ENCODE measurements around the gene MT1F. TPM values are rescaled to one million over a fixed set of nuclear protein-coding genes. Genes with fewer than 3 reads are reported as not detected.

MT1F gene
- total RNA-seq, 1 donor from 2014 or later, result not detected

DNA sequence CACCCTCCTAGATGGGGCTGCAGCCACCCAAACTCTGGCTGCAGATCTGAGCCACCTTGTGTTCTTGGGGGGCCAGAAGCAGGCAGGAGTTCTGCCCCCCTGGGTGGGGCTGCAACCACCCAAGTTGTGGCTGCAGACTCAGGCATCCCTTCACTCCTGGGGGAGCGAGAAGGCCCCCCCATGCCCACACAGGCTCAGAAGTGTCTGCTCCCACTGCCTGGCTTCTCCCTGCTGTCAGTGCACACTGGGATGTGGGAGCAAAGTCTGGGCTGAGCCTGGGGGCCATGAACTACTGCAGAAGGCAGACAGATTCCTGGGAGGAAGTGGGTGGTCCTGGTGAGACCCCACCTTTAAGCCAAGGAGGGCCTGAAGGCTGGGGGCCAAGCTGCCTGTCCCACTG, 37.5 kb downstream of the MT1F start:
- Histone ChIP-seq H3K79me2 (ENCODE audit: low read depth) (no peaks in the 10 kb centered on the region), H3K9me3 (ENCODE audit: low read depth) (no peaks in the 10 kb centered on the region), H3K4me1 (no peaks in the 10 kb centered on the region), H3K36me3 (no peaks in the 10 kb centered on the region), H4K20me1 (ENCODE audit: low read depth) (no peaks in the 10 kb centered on the region), H3F3A (ENCODE audit: low read depth) (no peaks in the 10 kb centered on the region), H3K4me2 (no peak overlapping the region), H3K27me3 (no peaks in the 10 kb centered on the region), H3K4me3 (no peak overlapping the region), H3K9ac (no peak overlapping the region), H2AFZ (replicated peaks) (no peak overlapping the region), H3K27ac (no peak overlapping the region)
- peaks cover 6% of the 10 kb centered on the region for H3K27me3 Mint-ChIP-seq (ENCODE audit: insufficient read depth, low read depth)
- H3K4me3 Mint-ChIP-seq, result no peak overlapping the region
- no peak overlapping the region for H3K27ac Mint-ChIP-seq
- no peak for DNase-seq (ENCODE audit: low spot score)
- H3K36me3 Mint-ChIP-seq, result no peaks in the 10 kb centered on the region
- no peak for TF ChIP-seq EZH2phosphoT487 (IDR thresholded peaks at IDR 0.05)
- no peak for TF ChIP-seq EZH2 (IDR thresholded peaks at IDR 0.05)
- TF ChIP-seq, protein P1, sequence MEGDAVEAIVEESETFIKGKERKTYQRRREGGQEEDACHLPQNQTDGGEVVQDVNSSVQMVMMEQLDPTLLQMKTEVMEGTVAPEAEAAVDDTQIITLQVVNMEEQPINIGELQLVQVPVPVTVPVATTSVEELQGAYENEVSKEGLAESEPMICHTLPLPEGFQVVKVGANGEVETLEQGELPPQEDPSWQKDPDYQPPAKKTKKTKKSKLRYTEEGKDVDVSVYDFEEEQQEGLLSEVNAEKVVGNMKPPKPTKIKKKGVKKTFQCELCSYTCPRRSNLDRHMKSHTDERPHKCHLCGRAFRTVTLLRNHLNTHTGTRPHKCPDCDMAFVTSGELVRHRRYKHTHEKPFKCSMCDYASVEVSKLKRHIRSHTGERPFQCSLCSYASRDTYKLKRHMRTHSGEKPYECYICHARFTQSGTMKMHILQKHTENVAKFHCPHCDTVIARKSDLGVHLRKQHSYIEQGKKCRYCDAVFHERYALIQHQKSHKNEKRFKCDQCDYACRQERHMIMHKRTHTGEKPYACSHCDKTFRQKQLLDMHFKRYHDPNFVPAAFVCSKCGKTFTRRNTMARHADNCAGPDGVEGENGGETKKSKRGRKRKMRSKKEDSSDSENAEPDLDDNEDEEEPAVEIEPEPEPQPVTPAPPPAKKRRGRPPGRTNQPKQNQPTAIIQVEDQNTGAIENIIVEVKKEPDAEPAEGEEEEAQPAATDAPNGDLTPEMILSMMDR (IDR thresholded peaks at IDR 0.05), result no peak
- H3K9me3 Mint-ChIP-seq, result peaks cover 13% of the 10 kb centered on the region
- no peaks in the 10 kb centered on the region for H3K4me1 Mint-ChIP-seq

DNA sequence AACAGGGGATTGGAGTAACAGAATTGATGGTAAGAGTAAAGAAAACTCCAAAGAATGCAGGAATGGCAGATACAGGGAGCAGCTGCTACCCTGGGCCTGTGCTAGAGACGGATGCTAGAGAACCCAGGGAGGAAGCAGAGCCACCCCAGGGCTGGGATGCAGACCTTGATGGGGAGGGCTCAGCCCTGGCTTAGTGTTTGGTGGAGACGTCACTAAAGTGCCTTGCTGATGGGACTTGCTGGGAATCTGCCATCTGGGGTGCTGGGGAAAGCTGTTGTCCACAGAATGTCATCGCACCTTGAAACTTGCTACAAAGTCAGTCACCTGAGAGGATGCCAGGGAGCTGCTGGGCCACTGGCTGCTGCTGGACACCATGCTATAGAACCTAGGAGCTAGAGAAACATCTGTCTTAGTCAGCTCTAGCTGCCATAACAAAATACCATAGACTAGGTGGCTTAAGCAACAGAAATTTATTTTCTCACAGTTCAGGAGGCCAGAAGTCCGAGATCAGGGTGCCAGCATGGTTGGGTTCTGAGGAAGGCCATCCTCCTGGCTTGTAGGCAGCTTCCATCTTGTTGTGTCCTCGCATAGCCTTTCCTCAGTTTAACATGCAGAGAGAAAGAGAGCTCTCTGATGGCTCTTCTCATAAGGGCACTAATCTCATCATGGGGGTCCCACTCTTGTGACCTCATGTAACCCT, 39.8 kb downstream of the MT1F start:
- Histone ChIP-seq H3K27me3 (no peaks in the 10 kb centered on the region), H2AFZ (replicated peaks) (no peak overlapping the region), H3K4me2 (no peak overlapping the region), H3K9me3 (ENCODE audit: low read depth) (no peaks in the 10 kb centered on the region), H3F3A (ENCODE audit: low read depth) (no peaks in the 10 kb centered on the region), H3K4me1 (no peaks in the 10 kb centered on the region), H3K4me3 (no peak overlapping the region), H3K27ac (no peak overlapping the region), H3K36me3 (no peaks in the 10 kb centered on the region), H4K20me1 (ENCODE audit: low read depth) (no peaks in the 10 kb centered on the region), H3K79me2 (ENCODE audit: low read depth) (no peaks in the 10 kb centered on the region), H3K9ac (no peak overlapping the region)
- peaks cover 7% of the 10 kb centered on the region for H3K27me3 Mint-ChIP-seq (ENCODE audit: insufficient read depth, low read depth)
- H3K4me1 Mint-ChIP-seq, result peaks cover 5% of the 10 kb centered on the region
- no peaks in the 10 kb centered on the region for H3K36me3 Mint-ChIP-seq
- no peak overlapping the region for H3K27ac Mint-ChIP-seq
- DNase-seq (ENCODE audit: low spot score), result no peak
- TF ChIP-seq EZH2 (IDR thresholded peaks at IDR 0.05) (no peak), EZH2phosphoT487 (IDR thresholded peaks at IDR 0.05) (no peak)
- TF ChIP-seq, protein P1 (IDR thresholded peaks at IDR 0.05), result no peak
- no peak overlapping the region for H3K4me3 Mint-ChIP-seq
- H3K9me3 Mint-ChIP-seq, result peaks cover 11% of the 10 kb centered on the region

DNA sequence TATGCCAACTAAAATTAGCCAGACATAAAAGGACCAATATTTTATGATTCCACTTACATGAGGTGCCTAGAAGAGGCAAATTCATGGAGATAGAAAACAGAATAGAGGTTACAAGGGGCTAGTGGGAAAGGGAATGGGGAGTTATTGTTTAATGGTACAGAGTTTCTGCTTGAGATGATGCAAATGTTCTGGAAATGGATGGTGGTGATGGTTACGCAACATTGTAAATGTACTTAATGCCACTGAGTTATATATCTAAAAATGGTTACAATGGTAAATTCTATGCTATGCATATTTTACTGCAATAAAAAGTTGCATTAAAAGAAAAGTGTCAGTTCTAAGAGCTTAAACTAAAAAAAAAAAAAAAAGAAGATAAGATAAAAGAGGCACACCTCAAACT, 42.4 kb downstream of the MT1F start:
- no peaks in the 10 kb centered on the region for H3K79me2 ChIP-seq (ENCODE audit: low read depth)
- H3K27ac ChIP-seq, result no peak overlapping the region
- no peak overlapping the region for H3K4me2 ChIP-seq
- Mint-ChIP-seq H3K9me3 (peaks cover 11% of the 10 kb centered on the region), H3K4me1 (peaks cover 5% of the 10 kb centered on the region), H3K4me3 (no peak overlapping the region), H3K36me3 (no peaks in the 10 kb centered on the region), H3K27ac (no peak overlapping the region), H3K27me3 (ENCODE audit: insufficient read depth, low read depth) (peaks cover 7% of the 10 kb centered on the region)
- no peak overlapping the region for H3K9ac ChIP-seq
- no peaks in the 10 kb centered on the region for H4K20me1 ChIP-seq (ENCODE audit: low read depth)
- no peaks in the 10 kb centered on the region for H3K4me1 ChIP-seq
- H3F3A ChIP-seq (ENCODE audit: low read depth), result no peaks in the 10 kb centered on the region
- no peak overlapping the region for H2AFZ ChIP-seq (replicated peaks)
- DNase-seq (ENCODE audit: low spot score), result no peak
- no peak for TF ChIP-seq EZH2phosphoT487 (IDR thresholded peaks at IDR 0.05)
- TF ChIP-seq EZH2 (IDR thresholded peaks at IDR 0.05), result no peak
- TF ChIP-seq, protein P1 (IDR thresholded peaks at IDR 0.05), result no peak
- no peak overlapping the region for H3K4me3 ChIP-seq
- no peaks in the 10 kb centered on the region for H3K9me3 ChIP-seq (ENCODE audit: low read depth)
- H3K36me3 ChIP-seq, result no peaks in the 10 kb centered on the region
- H3K27me3 ChIP-seq, result no peaks in the 10 kb centered on the region

All from neural progenitor cell (in vitro differentiated cells).